ENCODE measurements around the gene DLL1.

The DLL1 gene

DNA sequence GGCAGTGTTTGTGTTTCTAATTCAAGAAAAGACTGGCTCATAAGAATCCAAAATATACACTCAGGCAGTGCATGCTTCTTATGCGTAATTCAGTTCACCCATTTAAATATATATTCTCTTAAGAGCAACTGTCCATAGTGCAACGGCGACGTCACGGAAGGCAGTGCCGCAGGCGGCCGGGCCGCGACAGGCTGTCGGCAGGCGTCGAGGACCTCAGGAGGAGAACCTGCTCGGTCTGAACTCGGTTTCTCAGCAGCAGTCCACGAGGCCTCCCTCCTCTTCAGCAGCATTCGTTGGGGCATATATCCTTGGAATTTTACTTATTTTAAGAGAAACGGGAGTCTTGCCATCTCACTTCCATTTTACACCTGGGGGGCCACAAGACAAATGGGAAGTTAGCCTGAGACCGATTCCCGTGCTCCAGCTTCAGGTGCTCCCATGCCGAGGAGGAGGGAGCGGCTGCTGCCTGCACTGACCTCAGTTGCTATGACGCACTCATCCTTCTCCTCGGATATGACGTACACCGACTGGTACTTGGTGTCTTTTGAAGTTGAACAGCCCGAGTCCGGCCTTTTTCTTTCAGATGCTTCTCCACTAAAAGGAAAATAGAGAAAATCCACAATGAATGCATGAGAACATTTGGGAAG, 8.2 kb downstream of the DLL1 start:
- in situ Hi-C loops (cut with HindIII; ENCODE audit: low pct_ligation_motif_present, low sequenced_read_pairs): no loop called here
- DNase-seq: no peak
- H3K4me3 ChIP-seq (ENCODE audit: low read depth, low read length): no peak overlapping the region
- no peaks in the 10 kb centered on the region for H3K36me3 ChIP-seq (replicated peaks)
- TF ChIP-seq, protein P1, sequence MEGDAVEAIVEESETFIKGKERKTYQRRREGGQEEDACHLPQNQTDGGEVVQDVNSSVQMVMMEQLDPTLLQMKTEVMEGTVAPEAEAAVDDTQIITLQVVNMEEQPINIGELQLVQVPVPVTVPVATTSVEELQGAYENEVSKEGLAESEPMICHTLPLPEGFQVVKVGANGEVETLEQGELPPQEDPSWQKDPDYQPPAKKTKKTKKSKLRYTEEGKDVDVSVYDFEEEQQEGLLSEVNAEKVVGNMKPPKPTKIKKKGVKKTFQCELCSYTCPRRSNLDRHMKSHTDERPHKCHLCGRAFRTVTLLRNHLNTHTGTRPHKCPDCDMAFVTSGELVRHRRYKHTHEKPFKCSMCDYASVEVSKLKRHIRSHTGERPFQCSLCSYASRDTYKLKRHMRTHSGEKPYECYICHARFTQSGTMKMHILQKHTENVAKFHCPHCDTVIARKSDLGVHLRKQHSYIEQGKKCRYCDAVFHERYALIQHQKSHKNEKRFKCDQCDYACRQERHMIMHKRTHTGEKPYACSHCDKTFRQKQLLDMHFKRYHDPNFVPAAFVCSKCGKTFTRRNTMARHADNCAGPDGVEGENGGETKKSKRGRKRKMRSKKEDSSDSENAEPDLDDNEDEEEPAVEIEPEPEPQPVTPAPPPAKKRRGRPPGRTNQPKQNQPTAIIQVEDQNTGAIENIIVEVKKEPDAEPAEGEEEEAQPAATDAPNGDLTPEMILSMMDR (IDR thresholded peaks at IDR 0.05; ENCODE audit: low read depth, low read length, missing control alignments): no peak
- peaks cover 3% of the 10 kb centered on the region for H3K27me3 ChIP-seq (replicated peaks)
- no peak overlapping the region for H3K27ac ChIP-seq

DNA sequence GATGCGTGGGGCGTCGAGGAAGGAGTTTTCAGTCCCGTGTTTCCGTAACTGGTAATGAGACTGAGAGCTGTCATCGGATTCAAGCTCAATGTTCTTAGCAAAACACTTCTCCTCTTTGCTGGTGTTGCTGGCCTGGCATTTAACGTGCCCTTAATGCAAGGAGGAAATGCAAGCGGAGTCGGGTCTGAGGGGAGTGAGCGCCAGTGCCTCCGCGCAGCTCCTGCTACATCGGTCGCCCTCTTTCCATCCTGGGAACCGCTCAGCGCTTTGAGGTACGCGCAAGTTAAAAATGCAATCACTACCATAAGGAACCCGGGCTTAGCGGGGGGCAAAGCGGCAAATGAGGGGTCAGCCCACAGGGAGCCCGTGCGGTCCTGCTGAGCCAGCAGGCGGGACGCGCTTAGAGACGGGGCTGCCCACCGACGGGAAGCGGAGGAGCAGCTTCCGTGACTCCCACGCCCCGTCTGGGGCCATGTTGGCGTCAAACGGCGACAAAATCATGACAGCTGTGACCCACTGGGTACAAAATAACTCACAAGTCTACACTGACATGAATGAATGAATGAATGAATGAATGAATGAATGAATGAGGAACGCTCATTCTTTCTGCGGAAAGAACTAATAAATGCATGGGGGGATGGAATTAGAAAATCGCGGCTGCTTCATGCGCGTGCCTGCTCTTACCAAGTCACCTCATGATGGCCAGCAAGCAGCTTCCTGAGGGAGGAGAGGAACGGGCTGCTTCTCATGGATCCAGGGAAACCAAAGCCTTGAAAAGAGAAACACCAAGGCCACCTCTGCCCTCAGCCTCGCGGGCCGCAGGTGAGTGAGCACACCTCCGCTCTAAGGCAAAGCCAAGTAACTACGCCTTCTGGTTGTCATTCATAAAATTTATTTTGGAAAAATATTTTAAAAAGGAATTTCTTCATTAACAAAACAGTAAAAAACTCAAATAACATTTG, 9.3 kb downstream of the DLL1 start:
- no peak overlapping the region for H3K4me3 ChIP-seq (ENCODE audit: low read depth, low read length)
- in situ Hi-C loops (cut with HindIII; ENCODE audit: low pct_ligation_motif_present, low sequenced_read_pairs): no loop called here
- DNase-seq: no peak
- TF ChIP-seq, protein P1 (IDR thresholded peaks at IDR 0.05; ENCODE audit: low read depth, low read length, missing control alignments): no peak
- H3K27ac ChIP-seq: no peak overlapping the region
- H3K36me3 ChIP-seq (replicated peaks): no peaks in the 10 kb centered on the region
- H3K27me3 ChIP-seq (replicated peaks): peaks cover under 1% of the 10 kb centered on the region

DNA sequence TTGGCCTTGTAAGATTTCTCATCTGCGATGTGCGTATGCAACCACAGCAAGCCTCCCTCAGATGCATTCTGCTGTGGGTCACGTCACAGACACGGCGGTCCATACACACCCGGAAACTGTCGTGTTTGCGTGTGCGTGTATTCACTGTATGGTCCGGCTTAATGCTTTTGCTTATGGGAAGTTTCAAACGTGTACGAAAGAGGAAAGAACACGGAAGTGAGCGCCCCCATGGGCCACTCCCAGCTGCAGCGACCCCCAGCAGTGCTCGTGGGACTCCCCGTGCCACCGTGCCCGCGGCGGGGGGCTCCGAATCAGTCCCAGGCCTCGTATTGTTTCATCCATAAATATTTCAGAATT, 10.2 kb downstream of the DLL1 start:
- H3K27me3 ChIP-seq (replicated peaks): no peaks in the 10 kb centered on the region
- no peaks in the 10 kb centered on the region for H3K36me3 ChIP-seq (replicated peaks)
- no peak for DNase-seq
- TF ChIP-seq, protein P1 (IDR thresholded peaks at IDR 0.05; ENCODE audit: low read depth, low read length, missing control alignments): no peak
- H3K27ac ChIP-seq: no peak overlapping the region
- H3K4me3 ChIP-seq (ENCODE audit: low read depth, low read length): peak overlapping the region; percentile 45
- in situ Hi-C loops (cut with HindIII; ENCODE audit: low pct_ligation_motif_present, low sequenced_read_pairs): no loop called here

DNA sequence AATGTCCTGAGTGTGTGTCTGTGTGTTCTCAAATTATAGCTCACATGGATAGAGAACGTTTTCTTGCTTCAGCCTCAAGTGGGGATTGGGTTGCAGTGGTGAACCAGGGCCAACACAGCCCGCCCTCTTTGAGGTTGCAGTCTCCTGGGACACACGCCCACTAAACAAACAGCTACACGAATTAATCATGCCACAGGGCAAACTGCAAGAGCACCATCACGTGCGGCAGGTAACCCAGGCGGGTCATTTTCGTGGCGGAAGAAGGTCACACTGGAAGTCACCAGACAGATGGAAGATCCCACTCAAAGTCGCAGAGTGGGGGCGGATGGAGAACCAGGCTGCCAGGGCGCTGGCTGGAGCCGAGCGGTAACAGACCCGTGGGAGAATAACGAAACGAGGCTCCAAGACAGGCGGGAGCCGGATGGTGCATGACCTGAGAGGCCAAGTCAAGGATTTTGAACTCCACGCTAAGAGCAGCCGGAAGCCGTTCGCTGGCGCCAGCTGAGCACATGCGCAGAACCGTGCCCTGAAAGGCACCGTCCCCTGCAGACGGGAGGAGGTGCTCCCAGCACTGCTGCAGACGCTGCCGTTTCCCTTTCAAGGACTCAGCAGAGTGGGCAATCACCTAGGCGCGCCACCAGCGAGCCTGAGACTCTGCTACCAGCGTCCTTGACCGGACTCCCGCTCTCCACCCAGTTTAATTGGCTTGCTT, 10.7 kb downstream of the DLL1 start:
- H3K27ac ChIP-seq: no peak overlapping the region
- peak overlapping the region; percentile 45 for H3K4me3 ChIP-seq (ENCODE audit: low read depth, low read length)
- in situ Hi-C loops (cut with HindIII; ENCODE audit: low pct_ligation_motif_present, low sequenced_read_pairs): no loop called here

DNA sequence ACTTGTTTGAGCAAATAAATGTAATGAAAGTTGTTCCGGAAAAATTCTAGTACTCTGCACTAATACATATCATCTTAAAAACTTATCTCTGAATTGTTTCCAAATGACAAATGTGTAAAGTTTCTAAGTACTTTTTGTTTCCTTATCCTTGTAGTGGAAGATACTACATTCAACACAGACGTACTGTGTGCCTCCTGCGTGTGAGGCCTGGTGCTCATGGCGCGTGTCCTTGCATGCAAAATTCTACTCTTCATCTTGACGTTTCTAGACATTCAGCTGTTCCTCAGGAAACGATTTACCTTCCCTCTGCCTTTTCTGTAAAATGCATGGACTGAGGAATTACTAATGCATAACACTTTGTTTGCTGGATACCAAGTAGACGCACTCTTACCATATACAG, 11.5 kb downstream of the DLL1 start:
- TF ChIP-seq, protein P1 (IDR thresholded peaks at IDR 0.05; ENCODE audit: low read depth, low read length, missing control alignments): no peak
- DNase-seq: no peak
- Histone ChIP-seq H3K36me3 (replicated peaks) (no peaks in the 10 kb centered on the region), H3K27ac (no peak overlapping the region), H3K27me3 (replicated peaks) (no peaks in the 10 kb centered on the region), H3K4me3 (ENCODE audit: low read depth, low read length) (no peak overlapping the region)
- in situ Hi-C loops (cut with HindIII; ENCODE audit: low pct_ligation_motif_present, low sequenced_read_pairs): no loop called here

More for the DNA sequence above, 10.7 kb downstream of the DLL1 start:
- H3K36me3 ChIP-seq (replicated peaks): no peaks in the 10 kb centered on the region
- no peaks in the 10 kb centered on the region for H3K27me3 ChIP-seq (replicated peaks)
- TF ChIP-seq, protein P1 (IDR thresholded peaks at IDR 0.05; ENCODE audit: low read depth, low read length, missing control alignments): no peak
- DNase-seq: no peak

All from brain microvascular endothelial cell (primary cell).